Body of pancreas (tissue), 4 donors: ENCODE data around the gene EDEM1. TPM values are rescaled to one million over a fixed set of nuclear protein-coding genes. Genes with fewer than 3 reads are reported as not detected.

Experiments
- ATAC-seq: fragments of 150-250 bp; one replicate; pipeline ENCODE4 v1.9.1; 2016
- DNase-seq, 4 donors: peaks; one replicate each; pipeline ENCODE4 v3.0.0-alpha.2; 2019
- H3K27ac ChIP-seq, 4 donors: fragments of 200-600 bp; sonication (generic); 1 replicate in 3 of 4; 2 replicates in 1 of 4; pipeline versions ENCODE4 v1.5.1 to v1.6.1; 2016 to 2019; ENCODE audit warnings: mild to moderate bottlenecking in 1 of 4, mixed read lengths in 1 of 4, moderate library complexity in 1 of 4
- H3K27me3 ChIP-seq, 2 donors: fragments of 200-600 bp; sonication (generic); one replicate each; pipeline ENCODE4 v1.6.0; 2016; ENCODE audit warnings: mild to moderate bottlenecking in 1 of 2
- H3K36me3 ChIP-seq, 2 donors: fragments of 200-600 bp; sonication (generic); replicated peaks in 1 of 2; 2 replicates each; pipeline ENCODE4 v1.5.1; 2016; ENCODE audit warnings: low read depth in 2 of 2; ENCODE audit not compliant: insufficient read depth in 1 of 2
- H3K4me1 ChIP-seq: fragments of 200-600 bp; sonication (generic); one replicate; pipeline ENCODE4 v1.6.0; 2016
- H3K4me3 ChIP-seq, 2 donors: fragments of 200-600 bp; sonication (generic); 1 replicate in 1 of 2; 2 replicates in 1 of 2; pipeline ENCODE4 v1.5.1; 2016 to 2019
- H3K9me3 ChIP-seq, 3 donors: fragments of 200-600 bp; sonication (generic); 1 replicate in 2 of 3; 2 replicates in 1 of 3; pipeline ENCODE4 v1.5.1; 2016
- POLR2A ChIP-seq, 3 donors: fragments of 450-650 bp; IDR thresholded peaks; one replicate each; pipeline ENCODE4 v1.6.1; 2016; ENCODE audit warnings: antibody characterized with exemption in 3 of 3, mild to moderate bottlenecking in 2 of 3
- WGBS, 2 donors: methylation state at CpG; one replicate each; pipeline ENCODE4 v1.1.5; 2017; 5-methylcytosine and 5-hydroxymethylcytosine counted together
- intact Hi-C: fragments of 100-400 bp; cut with DNase I; formaldehyde crosslinking; loops from one replicate; pipeline ENCODE4 v1.15.1; 2023
- total RNA-seq, 2 donors: library from RNA; depleted of rRNA; stranded (reverse); fragments of >200 nt; gene quantifications; one replicate each; pipeline ENCODE4 v1.1.0, GENCODE V29; 2016
- TF ChIP-seq, protein P1 (sequence below), 7 experiments: fragments of 450-650 bp in 4 of 7; fragments of 200-600 bp in 3 of 7; sonication (generic) in 3 of 7; IDR thresholded peaks; one replicate each; pipeline ENCODE4 v1.5.1; 2016 to 2019; ENCODE audit warnings: antibody characterized with exemption in 7 of 7

The EDEM1 gene
- total RNA-seq, 2 donors from 2014 or later: 23.9 to 46.1 TPM

DNA sequence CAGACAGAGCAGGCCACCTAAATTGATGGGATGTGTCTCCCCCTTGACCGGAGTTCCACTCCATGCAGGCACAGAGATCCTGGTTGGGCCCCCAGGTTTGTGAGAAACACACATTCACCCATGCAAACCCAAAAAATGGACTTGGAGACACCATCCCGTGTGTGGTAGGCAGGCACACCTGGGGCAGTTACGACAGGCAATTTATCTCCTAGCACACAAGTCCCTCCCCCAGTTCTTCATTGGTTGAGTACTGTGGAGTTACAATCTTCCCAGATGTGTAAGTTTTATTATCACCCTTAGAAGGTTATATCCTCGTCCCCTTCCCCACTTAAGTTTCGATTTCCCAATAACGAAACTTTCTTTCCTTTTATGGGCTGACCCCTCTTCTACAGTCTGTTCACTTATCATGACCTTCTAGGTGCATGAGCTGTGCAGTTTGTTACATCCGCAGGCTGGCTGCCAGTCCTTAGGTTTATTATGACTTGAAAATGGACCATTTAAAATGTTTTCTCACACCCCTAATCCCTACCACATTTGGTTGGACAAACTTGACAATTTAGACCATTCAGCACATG, 38.1 kb upstream of the EDEM1 start:
- H3K27ac ChIP-seq: no peak overlapping the region
- H3K4me1 ChIP-seq: peaks cover 6% of the 10 kb centered on the region
- no peak for ATAC-seq
- no peaks in the 10 kb centered on the region for H3K36me3 ChIP-seq
- DNase-seq: no peak
- H3K9me3 ChIP-seq: no peaks in the 10 kb centered on the region
- TF ChIP-seq POLR2A (IDR thresholded peaks at IDR 0.05): no peak
- TF ChIP-seq, protein P1, sequence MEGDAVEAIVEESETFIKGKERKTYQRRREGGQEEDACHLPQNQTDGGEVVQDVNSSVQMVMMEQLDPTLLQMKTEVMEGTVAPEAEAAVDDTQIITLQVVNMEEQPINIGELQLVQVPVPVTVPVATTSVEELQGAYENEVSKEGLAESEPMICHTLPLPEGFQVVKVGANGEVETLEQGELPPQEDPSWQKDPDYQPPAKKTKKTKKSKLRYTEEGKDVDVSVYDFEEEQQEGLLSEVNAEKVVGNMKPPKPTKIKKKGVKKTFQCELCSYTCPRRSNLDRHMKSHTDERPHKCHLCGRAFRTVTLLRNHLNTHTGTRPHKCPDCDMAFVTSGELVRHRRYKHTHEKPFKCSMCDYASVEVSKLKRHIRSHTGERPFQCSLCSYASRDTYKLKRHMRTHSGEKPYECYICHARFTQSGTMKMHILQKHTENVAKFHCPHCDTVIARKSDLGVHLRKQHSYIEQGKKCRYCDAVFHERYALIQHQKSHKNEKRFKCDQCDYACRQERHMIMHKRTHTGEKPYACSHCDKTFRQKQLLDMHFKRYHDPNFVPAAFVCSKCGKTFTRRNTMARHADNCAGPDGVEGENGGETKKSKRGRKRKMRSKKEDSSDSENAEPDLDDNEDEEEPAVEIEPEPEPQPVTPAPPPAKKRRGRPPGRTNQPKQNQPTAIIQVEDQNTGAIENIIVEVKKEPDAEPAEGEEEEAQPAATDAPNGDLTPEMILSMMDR (IDR thresholded peaks at IDR 0.05): no peak
- 84 to 87% methylated on average over 7 of the region's 7 CpGs for WGBS, 2 donors
- intact Hi-C loops: no loop called here
- H3K27me3 ChIP-seq: no peaks in the 10 kb centered on the region
- H3K4me3 ChIP-seq: no peak overlapping the region

- no peaks in the 10 kb centered on the region for H3K36me3 ChIP-seq
- no peaks in the 10 kb centered on the region for H3K9me3 ChIP-seq
- H3K27me3 ChIP-seq: no peaks in the 10 kb centered on the region
- intact Hi-C loops: no loop called here
- 98 to 99% methylated on average over 6 of the region's 6 CpGs for WGBS, 2 donors
- H3K4me3 ChIP-seq: no peak overlapping the region
- TF ChIP-seq, protein P1 (IDR thresholded peaks at IDR 0.05): no peak
- no peak for TF ChIP-seq POLR2A (IDR thresholded peaks at IDR 0.05)
- no peak overlapping the region for H3K27ac ChIP-seq
- DNase-seq (no peak), ATAC-seq (no peak)
- no peaks in the 10 kb centered on the region for H3K4me1 ChIP-seq
These were observed 35.9 kb upstream of the EDEM1 start for GRCh38 chr3:5151586-5151985.

GRCh38 chr3:5153074-5153473, 34.4 kb upstream of the EDEM1 start:
- no peaks in the 10 kb centered on the region for H3K36me3 ChIP-seq
- H3K4me3 ChIP-seq: no peak overlapping the region
- intact Hi-C loops: no loop called here
- WGBS, 2 donors: 82 to 88% methylated on average over 4 of the region's 4 CpGs
- H3K9me3 ChIP-seq: no peaks in the 10 kb centered on the region
- DNase-seq (no peak), ATAC-seq (no peak)
- H3K27me3 ChIP-seq: no peaks in the 10 kb centered on the region
- H3K27ac ChIP-seq: no peak overlapping the region
- H3K4me1 ChIP-seq: no peaks in the 10 kb centered on the region
- TF ChIP-seq, protein P1 (IDR thresholded peaks at IDR 0.05): no peak
- TF ChIP-seq POLR2A (IDR thresholded peaks at IDR 0.05): no peak

DNA sequence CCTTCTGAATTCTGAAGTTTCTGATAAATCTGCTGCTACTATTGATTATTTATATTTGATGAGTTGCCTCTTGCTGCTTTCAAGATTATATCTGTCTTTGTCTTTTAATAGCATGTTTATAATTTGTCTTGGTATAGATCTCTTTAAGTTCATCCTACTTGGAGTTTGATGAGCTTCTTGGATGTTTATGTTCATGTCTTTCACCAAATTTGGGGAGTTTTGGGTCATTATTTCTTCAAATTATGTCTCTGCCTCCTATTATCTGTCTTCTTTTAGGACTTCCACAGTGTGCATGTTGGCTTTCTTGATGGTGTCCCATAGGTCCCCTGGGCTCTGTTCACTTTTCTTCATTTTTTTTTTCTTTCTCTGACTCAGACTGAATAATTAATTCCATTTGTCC, 32.3 kb upstream of the EDEM1 start:
- no peaks in the 10 kb centered on the region for H3K9me3 ChIP-seq
- no peaks in the 10 kb centered on the region for H3K36me3 ChIP-seq
- DNase-seq (no peak), ATAC-seq (no peak)
- intact Hi-C loops: no loop called here
- no peaks in the 10 kb centered on the region for H3K27me3 ChIP-seq
- no peak overlapping the region for H3K4me3 ChIP-seq
- H3K27ac ChIP-seq: no peak overlapping the region
- TF ChIP-seq POLR2A (IDR thresholded peaks at IDR 0.05): no peak
- TF ChIP-seq, protein P1 (IDR thresholded peaks at IDR 0.05): no peak
- H3K4me1 ChIP-seq: no peaks in the 10 kb centered on the region

DNA sequence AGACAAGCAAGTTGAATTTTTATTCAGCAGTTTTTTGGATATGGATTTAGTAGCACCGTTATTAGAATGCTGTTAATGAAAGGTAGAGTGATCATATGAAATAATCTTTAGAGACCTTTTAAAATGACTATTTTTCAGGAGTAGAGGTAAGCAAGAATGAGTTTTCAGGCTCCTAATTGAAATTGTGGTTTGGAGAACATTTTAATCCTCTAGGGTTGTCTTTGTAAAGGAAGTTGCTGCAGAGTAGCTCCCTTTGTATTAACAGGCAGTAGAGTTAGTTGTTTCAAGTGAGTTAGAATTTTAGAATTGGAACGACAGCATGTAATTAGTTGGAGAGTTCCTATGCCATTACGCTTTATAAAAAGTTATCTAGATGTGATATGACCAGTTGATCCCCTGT, 27.2 kb upstream of the EDEM1 start:
- peaks cover 20% of the 10 kb centered on the region for H3K4me1 ChIP-seq
- no peaks in the 10 kb centered on the region for H3K36me3 ChIP-seq
- H3K9me3 ChIP-seq: no peaks in the 10 kb centered on the region
- 76 to 84% methylated on average over 3 of the region's 3 CpGs for WGBS, 2 donors
- no peak overlapping the region for H3K4me3 ChIP-seq
- no peaks in the 10 kb centered on the region for H3K27me3 ChIP-seq
- intact Hi-C loops: no loop called here
- no peak overlapping the region for H3K27ac ChIP-seq
- DNase-seq: no peak
- no peak for ATAC-seq
- no peak for TF ChIP-seq POLR2A (IDR thresholded peaks at IDR 0.05)
- TF ChIP-seq, protein P1 (IDR thresholded peaks at IDR 0.05): no peak
